ENCODE measurements around the gene ITM2B.
A peak's percentile ranks its signal among the peaks of the same experiment; 100 is the strongest.
"Not testable (repeated sequence)": the region's sequence is repeated elsewhere in the genome, so short reads cannot be mapped to it uniquely, and the experiment has no call there.

ITM2B gene

DNA sequence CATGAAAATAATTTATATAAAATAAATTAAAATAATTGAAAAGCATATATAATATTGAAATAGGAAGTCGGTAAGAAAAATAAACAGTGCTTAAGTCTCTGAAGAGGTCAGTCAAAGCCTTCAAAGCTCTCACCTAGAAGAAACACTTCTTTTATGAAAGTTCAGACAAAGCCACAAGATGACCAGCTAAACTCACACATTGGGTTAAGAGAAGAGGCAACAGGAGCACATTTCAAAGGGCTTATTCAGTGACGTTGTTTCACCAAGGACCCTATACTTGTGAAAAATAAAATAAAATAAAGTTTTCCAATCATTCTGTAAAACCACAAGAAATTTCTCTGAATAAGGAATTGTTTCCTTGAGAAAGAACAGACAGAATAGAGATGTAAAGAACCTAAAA lies 2.5 kb upstream of the ITM2B start:
- no peak for DNase-seq

DNA sequence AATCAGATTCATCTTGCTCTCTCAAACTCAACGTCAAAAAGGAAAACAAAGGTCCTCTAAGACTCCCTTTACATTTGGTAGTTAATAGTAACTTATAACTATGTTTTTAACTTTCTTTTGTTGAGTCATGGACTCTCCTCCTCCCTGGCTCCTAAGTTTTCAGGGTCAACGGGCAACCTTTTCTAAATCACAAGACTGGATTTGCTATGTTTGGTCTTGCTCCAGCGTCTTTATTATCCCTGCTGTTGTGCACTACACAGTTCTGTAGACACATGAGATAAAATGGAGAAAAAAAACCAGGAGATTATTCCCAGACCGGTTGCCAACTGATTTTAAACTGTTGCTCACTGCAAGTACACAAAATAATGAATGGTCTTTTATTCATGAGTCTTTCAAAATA lies 1.9 kb upstream of the ITM2B start:
- no peak for DNase-seq

DNA sequence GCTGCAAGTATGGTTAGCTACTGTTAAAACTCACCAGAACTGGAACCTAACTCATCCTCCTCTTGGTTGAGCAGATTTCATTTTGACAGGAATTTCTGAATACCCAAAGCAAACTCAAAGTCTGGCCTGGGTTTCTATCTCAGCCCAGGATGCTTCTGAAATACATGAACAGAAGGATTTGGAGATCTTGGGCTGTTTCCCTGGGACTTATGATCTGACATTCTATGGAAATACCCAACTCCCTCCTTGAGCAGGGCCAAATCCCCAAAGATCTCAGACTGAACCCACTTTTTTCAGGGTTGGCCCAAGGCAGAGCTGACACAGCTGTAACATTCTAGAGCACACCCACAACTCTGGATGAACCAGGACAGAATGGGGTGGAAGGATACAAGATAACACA lies 1.1 kb upstream of the ITM2B start:
- DNase-seq = no peak

DNA sequence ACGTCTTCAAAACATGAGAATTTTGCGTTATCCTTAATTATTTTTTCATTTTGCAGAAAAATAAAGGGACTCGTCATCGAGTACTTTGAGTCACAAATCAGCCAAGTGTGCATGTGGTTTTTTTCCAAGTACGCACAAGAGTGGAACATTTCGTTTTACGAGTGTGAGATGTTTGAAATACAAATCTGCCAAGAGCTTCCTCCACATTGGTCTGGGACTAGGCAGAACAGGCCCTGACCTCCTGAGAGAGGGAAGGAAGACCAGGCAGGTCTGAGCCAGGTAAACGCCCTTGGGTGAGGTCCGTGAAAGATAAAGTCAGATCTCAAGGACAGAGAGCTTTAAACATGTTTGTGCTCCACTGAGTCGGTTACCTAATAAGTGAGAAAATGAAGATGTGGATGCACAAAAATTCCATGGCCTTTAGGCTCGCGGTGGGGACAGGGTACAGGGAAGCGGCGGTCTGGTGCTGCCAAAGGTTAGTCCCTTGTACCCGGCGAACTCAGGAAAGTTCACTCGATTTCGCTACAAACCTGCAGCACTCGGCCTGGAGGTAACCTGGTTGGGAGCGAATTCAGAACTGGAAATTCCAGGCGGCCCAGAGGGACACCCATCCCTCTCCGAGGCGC lies 473 bp upstream of the ITM2B start:
- DNase-seq = peak in 1 of 2 experiments; percentile 21

DNA sequence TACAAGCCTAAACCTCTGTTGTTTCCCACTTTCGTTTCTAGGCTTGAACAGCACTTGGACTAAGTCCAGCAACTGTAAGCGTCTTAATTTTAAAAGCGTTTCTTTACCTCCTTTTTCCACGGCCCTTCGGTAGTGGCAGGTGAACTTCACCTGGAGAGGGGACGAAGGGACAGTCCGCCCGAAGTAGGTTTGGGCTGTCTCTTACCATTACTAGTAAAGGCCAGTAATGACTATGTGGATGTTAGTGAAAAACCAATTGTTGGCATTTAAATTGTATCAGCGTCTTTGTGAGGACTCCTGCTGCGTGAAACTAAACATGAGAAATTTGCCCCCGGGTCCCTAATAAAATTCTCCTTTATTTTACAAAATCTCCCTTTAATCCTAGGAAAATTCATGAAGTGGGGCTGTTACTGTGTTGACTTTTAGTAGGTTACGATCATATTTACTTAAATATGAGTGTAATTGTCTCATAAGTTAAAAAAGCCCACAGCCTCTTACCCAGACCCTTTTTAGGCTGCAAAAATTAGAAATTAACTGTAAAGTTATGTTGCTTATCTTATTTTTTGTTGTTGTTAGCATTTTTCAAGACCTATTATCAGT lies 983 bp downstream of the ITM2B start:
- DNase-seq = no peak

DNA sequence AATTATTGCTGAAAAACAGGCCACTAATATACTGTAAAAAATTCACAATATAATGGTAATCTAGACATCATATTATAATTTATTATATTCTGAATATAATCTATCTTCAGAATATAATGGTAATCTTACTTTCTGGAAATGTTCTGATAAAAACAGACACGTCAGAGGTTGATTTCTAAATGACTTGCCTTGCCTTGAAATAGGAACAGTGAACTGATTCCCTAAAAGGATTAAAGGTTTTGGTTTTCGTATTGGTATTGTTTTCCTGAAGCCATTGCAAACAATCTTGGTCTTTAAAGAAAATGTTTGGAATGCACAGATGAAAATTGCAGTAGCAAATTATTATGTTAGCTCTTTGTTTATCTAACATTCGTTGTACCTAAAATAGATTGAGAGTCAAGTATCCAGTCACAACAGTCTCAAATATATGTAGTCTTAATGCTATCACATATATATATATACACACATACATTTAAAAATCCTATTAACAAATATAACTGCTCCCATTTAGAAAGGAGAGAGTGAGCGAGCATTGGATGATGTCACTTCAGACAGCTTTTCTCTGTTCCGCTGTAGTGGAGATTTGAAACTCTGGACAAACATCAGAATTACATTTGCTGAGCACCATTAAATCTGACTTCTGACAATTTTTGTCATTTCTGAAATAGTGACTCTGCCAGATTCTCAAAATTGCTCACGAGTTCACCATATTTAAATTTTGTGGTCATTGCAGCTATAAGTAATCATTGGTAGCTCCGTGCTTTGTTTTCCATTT lies 1.7 kb downstream of the ITM2B start:
- DNase-seq = no peak

DNA sequence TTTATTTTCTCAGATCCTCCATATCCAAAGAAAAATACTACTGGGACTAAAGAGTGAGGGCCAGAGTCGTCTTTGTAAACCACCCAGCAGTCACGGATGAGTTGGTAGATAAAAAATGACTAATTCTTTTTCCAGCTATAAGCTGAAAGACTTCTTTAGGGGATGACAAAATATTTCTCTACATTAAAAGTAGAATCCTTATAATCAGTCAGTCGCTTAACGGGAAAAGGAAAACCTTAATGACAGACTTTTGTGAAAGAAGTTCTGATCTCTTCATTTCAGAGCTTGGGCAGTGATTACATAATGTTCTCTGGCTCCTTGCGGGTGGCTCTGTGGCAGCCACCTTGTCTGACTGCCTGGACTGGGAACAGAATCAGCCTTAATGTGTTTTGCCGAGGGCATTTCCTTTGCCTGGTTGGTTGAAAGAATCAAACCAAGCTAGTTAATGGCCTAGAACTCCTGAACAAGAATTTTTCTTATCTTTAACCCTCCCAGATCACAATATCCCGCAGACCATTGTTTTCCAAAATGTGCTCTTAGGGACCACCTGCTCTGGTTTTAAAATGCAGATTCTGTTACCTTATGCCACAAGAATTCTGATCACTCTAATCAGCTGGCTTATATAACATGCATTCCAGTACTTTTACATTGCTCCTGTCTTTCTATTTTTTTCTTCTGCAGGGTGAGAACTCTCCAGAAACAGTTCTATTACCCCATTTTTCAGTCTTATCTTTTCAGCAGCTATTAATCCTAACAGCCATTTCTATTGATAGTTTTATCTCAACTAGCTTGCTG lies 2.5 kb downstream of the ITM2B start:
- DNase-seq = peak in 1 of 2 experiments; percentile 2

DNA sequence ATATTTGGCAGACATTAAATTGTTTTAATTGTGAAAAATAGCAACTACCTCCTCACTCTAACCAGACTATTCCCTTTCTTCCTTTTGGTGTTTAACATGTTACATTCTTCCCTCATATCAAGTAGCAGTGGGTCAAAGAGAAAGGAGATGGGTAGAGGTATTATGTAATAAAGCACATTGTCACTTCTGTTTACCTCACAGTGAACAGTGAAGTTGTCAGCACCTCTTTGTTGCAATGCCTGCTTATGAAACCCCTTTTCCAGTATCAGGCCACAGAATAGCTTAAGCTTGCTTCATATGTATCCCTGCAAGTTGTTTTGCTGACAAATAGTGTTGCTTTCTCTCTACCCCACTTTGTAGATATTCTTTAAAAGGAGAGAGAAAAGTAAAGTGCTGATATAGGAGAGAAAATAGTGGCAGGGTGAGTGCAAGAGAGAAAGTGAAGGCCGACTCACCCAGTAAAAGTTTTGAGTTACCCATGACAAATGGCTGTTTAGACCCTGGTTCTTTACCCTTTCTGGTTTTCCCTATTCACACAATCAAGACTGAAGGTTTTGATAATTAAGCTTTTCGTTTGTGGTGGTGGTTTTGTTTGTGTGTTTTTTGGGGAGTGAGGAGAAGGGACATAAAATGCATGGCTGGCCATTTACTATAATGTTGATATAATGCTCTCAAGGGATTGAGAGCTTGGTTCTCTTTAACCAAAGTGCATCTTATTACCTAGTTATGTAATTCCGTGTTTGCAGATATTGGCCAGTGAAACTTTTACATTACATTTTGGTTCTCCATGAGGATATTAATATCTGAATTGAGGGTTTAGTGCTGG lies 3.7 kb downstream of the ITM2B start:
- no peak for DNase-seq

DNA sequence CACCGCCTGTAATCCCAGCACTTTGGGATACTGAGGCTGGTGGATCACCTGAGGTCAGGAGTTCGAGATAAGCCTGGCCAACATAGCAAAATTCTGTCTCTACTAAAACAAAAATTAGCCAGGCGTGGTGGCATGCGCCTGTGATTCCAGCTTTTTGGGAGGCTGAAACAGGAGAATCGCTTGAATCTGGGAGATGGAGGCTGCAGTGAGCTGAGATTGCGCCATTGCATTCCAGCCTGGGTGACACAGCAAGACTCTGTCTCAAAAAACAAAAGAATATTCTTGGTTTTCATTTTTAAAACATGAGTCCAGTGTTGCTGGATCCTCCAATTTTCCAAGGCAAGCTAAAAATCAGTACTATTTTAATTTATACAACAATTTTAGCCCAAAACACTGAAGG lies 6.4 kb downstream of the ITM2B start:
- not testable (repeated sequence) for DNase-seq

DNA sequence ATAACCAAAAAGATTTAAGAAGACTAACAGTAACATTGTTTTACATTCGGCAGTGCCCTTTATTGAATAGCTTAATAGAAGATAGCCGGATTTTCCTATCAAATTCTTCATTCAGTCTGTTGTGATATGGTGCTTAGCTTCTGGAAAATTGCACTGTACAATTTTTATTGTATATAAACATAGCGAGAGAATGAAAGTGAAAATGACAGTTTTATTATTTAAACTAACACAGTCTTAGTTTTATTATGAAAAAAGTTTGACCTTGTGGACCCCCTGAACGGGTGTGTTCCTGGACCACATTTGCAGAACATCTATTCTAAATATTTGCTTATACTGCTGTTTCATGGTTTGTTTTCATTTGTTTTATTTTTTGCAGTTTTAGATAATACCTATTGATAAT lies 8.6 kb downstream of the ITM2B start:
- no peak for DNase-seq

DNA sequence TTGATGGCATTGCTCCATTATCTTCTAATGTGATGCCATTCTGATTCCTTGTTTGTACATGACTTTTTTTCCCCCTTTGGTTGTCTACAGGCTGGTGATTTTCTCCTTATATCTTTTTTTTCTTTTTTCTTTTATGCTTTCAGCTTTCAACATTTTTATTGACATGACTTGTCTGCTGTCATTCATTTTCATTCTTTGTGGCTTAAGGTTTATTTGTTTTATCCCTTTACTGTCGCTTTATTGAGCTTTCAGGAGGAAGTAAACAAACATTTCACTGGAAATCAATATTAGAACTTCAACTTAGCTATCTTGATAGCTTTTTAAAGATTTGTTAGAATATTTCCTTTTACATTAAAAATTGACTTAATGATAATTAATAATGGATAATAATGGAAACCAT lies 9.7 kb downstream of the ITM2B start:
- DNase-seq = no peak

DNA sequence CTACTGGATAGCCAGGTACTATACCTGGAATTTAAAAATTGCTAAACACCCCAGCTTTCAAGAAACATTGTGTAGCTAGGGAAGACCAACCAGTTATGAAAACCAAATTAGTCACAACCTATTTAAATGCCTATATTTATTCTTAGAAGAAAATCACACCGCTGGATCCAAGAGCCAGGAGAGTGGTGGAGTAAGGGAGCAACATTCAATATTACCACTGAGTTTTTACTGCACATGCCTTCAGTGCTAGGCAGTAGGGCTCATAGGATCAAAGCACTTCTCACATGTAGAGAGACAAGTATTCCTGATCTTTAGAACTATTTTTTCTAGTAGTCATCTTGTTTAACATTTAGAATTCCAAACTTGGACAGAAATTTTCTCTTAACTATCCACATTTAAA lies 11.2 kb downstream of the ITM2B start:
- no peak for DNase-seq

DNA sequence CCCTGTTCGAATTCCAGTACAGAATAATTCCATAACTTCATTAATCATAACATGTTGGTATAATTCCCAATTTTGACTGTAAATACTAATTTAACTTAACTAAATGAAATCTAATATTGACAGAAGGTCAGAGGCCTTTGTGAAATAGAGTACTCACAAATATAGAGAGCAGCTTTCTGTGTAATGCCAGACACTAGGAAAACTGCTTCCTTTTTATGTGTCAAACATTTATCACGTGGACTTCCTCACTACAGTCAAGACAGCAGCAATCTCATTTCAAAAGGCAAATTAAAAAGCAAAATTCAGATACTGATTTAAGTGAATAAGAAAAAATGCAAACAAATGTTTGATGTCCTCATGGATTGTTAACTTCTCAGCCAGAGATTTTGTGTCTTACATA lies 13.1 kb downstream of the ITM2B start:
- DNase-seq = no peak

DNA sequence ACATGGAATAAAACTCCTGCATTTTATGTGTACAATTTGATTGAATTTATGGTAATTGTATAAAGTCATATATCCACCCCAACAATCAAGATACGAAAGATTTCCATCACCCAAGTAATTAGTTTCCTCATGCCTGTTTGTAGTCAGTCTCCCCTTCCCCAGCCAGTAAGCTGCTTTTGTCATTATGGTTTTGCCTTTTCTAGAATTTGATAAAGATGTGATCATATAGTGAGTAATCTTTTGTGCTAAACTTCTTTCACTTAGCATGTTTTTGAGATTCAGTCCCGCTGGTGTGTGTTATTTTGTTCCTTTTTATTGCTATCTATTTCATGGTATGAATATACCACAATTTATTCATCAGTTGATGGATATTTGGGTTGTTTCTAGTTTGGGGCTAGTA lies 16.0 kb downstream of the ITM2B start:
- DNase-seq = no peak

DNA sequence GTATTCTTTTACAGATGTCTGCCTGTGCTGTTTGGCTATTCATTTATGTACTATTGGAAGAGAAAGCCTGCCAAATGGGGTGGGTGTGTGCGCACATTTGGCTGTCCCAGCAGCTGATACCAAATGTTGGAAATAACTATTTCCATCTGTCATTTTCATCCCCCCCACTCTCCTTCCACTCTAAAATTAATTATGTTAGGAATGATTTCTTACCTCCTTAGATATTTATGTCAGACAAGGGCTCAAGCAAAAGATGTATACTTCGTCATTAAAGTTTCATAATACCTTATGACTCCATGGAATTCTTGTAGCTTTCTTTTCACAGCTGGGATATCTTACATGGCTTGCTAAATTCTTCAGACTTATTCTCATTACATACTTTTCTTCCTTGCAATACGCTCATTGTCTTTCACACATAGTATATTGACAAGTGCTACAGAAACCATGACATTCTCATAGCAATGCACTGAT lies 18.6 kb downstream of the ITM2B start:
- no peak for DNase-seq

DNA sequence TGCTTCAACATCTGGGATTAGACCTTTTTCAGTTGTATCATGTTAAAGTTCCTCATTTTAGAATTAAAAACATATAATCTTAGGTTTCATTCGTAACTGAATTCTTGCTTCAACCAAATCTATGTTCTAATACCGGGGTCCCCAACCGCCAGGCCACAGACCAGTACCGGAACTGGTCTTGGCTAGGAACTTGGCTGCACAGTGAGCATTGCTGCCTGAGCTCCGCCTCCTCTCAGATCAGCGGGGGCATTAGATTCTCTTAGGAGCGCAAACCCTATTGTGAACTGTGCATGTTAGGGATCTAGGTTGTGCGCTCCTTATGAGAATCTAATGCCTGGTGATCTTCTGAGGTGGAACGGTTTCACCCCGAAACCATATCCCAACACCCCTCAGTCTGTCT lies 19.2 kb downstream of the ITM2B start:
- DNase-seq = no peak

DNA sequence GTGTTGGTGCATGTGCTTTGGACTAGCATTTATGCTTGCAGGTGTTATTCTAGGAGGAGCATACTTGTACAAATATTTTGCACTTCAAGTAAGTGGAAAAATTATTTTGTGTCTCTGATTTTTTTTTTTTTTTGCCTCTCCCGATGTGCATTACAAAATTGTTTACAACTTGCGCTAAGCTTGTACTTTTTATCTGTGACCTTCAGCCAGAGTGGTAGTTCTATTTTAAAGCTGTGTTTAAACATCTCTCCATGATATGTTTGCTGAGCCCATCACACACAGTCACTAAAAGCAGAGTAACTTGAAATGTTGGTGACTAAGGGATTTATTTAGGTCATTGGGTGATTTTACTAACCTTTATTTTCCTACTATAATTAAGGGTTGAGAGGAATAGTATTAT lies 20.8 kb downstream of the ITM2B start:
- no peak for DNase-seq

DNA sequence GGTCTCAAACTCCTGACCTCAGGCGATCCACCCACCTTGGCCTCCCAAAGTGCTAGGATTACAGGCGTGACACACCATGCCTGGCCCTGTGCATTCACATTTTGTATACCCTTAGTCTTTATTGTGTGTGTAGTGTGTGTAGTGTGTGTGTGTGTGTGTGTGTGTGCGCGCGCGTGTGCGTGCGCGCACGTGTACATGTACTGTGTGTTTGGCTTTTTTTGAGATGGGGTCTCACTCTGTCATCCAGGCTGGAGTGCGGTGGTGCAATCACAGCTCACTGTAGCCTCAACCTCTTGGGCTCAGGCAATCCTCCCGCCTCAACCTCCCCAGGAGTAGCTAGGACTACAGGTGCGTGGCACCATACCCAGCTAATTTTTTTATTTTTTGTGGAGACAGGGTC lies 22.1 kb downstream of the ITM2B start:
- DNase-seq = no peak

DNA sequence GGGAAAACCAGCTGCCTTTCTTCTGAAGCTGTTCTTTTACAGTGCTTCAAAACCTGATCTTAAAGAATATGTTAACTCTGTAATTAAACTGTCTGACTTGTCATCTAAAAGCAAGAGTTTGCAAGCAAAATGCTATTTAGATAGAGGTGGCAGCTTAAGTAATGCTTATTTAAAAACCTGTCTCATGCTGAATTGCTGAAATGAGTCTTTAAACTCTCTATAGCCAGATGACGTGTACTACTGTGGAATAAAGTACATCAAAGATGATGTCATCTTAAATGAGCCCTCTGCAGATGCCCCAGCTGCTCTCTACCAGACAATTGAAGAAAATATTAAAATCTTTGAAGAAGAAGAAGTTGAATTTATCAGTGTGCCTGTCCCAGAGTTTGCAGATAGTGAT lies 22.9 kb downstream of the ITM2B start:
- DNase-seq = no peak

DNA sequence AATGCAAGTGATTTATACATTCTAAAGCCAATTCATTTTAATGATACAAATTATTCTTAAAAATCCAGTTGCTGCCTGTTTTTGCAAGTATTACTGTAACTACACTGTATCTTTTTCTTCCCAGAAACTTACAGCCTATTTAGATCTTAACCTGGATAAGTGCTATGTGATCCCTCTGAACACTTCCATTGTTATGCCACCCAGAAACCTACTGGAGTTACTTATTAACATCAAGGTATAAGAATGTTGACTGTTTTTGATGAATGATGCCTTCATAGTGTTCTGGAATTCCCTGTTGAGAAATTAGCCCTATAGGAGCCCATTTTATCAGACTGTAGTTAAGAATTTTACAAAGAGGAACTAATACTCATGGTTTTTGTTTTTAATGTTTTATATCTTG lies 25.0 kb downstream of the ITM2B start:
- no peak for DNase-seq

DNA sequence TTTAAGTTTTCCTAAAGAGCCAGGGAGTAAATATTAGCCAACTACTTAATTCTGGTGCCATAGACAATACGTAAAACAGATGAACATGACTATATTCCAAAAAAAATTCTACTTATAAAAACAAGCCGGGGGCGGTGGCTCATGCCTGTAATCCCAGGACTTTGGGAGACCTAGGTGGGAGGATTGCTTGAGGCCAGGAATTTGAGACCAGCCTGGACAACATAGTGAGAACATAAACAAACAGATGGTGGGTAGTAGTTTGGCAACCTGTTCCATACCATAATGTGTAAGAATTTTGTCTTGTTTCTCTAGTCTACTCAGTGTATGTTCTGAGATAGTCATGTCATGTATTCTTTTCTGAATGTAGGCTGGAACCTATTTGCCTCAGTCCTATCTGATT lies 25.4 kb downstream of the ITM2B start:
- no peak for DNase-seq

DNA sequence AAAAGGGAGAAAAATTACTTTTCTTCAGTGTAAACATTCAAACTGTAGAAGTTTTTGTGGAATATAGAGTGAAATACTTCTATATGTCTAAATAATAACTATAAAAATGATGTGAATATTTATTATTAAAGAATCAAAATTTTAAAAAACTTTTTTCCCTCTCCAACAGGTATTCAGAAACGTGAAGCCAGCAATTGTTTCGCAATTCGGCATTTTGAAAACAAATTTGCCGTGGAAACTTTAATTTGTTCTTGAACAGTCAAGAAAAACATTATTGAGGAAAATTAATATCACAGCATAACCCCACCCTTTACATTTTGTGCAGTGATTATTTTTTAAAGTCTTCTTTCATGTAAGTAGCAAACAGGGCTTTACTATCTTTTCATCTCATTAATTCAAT lies 28.0 kb downstream of the ITM2B start:
- DNase-seq = no peak

DNA sequence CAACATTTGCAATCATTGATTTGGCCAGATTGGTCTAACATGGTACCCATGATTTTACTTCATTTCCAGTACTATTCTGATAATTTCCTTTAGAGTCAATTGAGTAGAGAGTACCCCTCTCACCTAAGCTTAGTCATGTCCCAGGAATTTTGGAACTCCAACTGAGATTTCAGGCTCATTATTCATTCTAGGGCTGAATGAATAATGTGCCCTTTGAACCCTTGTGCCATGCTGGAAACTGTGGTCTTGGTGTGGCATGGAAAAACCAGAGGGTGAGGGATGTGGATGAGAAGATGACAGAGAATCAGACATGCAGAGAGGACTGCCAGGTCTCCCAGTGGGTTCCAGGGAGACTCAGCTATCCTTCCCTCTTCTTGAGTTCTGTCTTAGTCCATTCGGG lies 30.2 kb downstream of the ITM2B start:
- DNase-seq = no peak
